Neutrophil (primary cell): Measurements from ENCODE around the gene PHC2.

Source experiments
- H3K27ac ChIP-seq: fragments of 200-600 bp; sonication (generic); 2 replicates; pipeline ENCODE4 v1.5.1; 2016; ENCODE audit warnings: mild to moderate bottlenecking, moderate library complexity
- H3K27me3 ChIP-seq: fragments of 200-600 bp; sonication (generic); 2 replicates; pipeline ENCODE4 v1.6.0; 2016; ENCODE audit warnings: mild to moderate bottlenecking
- H3K36me3 ChIP-seq: fragments of 200-600 bp; sonication (generic); 2 replicates; pipeline ENCODE4 v1.5.1; 2017
- H3K4me1 ChIP-seq, 2 experiments: fragments of 200-600 bp in 1 of 2; sonication (generic) in 1 of 2; 1 replicate in 1 of 2; 2 replicates in 1 of 2; pipeline versions ENCODE4 v1.5.1 to v1.6.1; 2013 to 2016; ENCODE audit warnings: low read depth in 1 of 2, low read length in 1 of 2, mild to moderate bottlenecking in 1 of 2, moderate library complexity in 1 of 2; ENCODE audit not compliant: control insufficient read depth in 1 of 2, insufficient read depth in 1 of 2
- H3K4me3 ChIP-seq, 2 experiments: fragments of 200-600 bp in 1 of 2; sonication (generic) in 1 of 2; 1 replicate in 1 of 2; 2 replicates in 1 of 2; pipeline ENCODE4 v1.5.1; 2013 to 2016; ENCODE audit warnings: low read depth in 1 of 2, low read length in 1 of 2, mild to moderate bottlenecking in 1 of 2, moderate library complexity in 1 of 2
- H3K9me3 ChIP-seq: fragments of 200-600 bp; sonication (generic); 2 replicates; pipeline ENCODE4 v1.5.1; 2016
- TF ChIP-seq, protein P1 (sequence below): fragments of 200-600 bp; sonication (generic); IDR thresholded peaks from 2 replicates; pipeline ENCODE4 v1.5.1; 2016; ENCODE audit warnings: antibody characterized with exemption

Gene PHC2

DNA sequence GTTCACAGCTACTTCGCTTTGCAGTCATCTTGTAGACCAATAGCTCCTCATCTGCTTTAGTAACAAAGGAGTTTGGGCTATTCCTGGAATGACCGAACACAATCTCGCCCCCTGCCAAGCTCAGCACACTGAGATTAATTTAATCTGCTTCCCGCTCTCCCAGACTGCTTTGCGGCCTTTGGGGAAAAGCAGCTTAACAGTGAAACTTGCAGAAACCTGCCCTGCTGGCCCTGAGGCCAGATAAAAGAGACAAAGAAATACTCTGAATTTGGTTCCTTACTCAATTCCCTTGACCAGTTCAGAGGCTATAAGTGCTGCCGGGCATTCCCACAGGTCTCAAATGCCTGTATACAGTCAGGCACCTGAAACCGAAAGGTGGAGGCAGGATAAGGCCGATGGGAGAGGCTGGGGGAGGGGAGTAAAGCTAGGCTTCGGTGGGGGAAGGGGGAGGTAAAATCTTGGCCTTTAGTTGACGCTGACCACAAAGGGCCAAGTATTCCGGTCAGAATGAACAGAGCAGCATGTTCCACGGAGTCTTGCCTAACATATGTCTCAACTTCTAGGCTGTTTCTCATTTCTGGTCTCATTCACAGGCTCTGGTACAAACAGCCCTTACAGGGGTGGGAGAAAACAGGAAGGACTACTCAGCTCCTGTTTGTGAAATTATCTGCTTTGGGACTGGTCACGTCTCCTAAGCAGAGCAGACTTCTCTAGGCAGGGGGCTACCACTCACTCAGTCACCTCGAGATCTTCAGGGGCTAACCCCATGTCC, 92.3 kb downstream of the PHC2 start:
- TF ChIP-seq, protein P1, sequence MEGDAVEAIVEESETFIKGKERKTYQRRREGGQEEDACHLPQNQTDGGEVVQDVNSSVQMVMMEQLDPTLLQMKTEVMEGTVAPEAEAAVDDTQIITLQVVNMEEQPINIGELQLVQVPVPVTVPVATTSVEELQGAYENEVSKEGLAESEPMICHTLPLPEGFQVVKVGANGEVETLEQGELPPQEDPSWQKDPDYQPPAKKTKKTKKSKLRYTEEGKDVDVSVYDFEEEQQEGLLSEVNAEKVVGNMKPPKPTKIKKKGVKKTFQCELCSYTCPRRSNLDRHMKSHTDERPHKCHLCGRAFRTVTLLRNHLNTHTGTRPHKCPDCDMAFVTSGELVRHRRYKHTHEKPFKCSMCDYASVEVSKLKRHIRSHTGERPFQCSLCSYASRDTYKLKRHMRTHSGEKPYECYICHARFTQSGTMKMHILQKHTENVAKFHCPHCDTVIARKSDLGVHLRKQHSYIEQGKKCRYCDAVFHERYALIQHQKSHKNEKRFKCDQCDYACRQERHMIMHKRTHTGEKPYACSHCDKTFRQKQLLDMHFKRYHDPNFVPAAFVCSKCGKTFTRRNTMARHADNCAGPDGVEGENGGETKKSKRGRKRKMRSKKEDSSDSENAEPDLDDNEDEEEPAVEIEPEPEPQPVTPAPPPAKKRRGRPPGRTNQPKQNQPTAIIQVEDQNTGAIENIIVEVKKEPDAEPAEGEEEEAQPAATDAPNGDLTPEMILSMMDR = no peak
- H3K9me3 ChIP-seq = no peaks in the 10 kb centered on the region
- peaks cover 100% of the 10 kb centered on the region in 2 experiments for H3K4me1 ChIP-seq
- H3K36me3 ChIP-seq = peaks cover 44% of the 10 kb centered on the region
- peak overlapping the region; percentile 52 to 60 for H3K4me3 ChIP-seq
- H3K27me3 ChIP-seq = no peaks in the 10 kb centered on the region
- peak overlapping the region; percentile 96 for H3K27ac ChIP-seq

DNA sequence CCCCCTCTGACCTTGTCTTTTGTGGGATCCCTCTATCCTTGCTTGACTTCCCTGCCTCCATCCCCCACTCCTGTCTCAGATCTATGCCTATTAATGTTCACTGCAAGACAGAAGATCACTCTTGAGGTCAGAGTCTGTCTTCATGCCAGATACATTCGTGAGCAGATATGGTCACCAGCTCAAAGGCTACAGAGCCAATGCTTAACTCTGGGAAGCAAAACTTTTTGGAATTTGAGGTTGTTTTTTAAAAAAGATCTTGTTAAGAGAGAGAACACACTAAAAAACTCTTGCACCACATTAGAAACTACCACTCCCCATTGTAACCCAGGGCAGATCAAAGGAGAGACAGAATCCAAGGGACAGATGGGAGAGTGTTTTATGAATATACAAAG, 92.9 kb downstream of the PHC2 start:
- H3K27me3 ChIP-seq = no peaks in the 10 kb centered on the region
- H3K9me3 ChIP-seq = no peaks in the 10 kb centered on the region
- TF ChIP-seq, protein P1 = no peak
- peaks cover 46% of the 10 kb centered on the region for H3K36me3 ChIP-seq
- peak overlapping the region; percentile 96 for H3K27ac ChIP-seq
- peaks cover 100% of the 10 kb centered on the region in 2 experiments for H3K4me1 ChIP-seq
- peak overlapping the region; percentile 52 to 60 for H3K4me3 ChIP-seq

DNA sequence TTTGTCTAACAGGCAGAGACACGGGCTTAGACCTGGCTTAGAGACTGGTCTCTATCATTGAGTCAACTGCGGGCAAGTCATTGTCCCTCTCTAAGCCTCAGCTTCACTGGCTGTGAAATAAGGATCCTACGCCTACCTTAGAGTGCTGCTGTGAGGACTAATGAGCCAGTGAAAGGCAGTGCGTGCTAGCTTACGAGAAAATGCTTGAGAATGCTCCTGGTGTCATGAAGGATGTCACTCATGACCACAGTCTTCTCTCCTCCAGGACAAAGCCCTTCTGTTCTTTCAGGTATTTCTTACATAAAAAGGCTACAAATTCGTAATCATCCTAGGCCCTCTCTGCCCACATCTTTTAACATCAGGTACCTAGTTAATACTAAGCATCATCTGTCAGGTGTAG, 93.5 kb downstream of the PHC2 start:
- Histone ChIP-seq H3K27ac (peak overlapping the region; percentile 96), H3K9me3 (no peaks in the 10 kb centered on the region), H3K4me3 (peak overlapping the region; percentile 52 to 60), H3K27me3 (no peaks in the 10 kb centered on the region), H3K4me1 (peaks cover 100% of the 10 kb centered on the region in 2 experiments), H3K36me3 (peaks cover 46% of the 10 kb centered on the region)
- TF ChIP-seq, protein P1 = no peak

DNA sequence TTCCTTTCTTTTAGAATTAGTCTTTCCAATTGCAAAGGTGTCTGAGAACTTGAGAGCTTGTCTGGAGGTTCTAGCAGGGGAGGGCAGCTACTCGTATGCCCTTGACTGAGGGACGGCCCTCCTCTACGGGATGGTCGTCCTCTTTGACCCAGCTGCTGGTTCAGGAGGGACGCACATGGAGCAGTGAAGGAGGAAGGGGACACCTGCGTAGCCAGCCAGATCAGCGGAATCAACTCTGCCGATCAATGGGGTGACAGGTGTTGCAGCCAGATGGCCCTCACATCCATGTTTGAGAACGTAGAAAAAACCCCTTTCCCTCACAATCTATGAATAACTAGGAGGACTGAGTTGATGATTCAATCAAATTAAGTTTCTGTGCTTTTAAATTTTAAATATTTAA, 94.3 kb downstream of the PHC2 start:
- H3K36me3 ChIP-seq = peaks cover 46% of the 10 kb centered on the region
- H3K4me3 ChIP-seq = peak overlapping the region; percentile 23 to 52
- no peaks in the 10 kb centered on the region for H3K27me3 ChIP-seq
- H3K27ac ChIP-seq = peak overlapping the region; percentile 96
- H3K9me3 ChIP-seq = no peaks in the 10 kb centered on the region
- H3K4me1 ChIP-seq = peaks cover 100% of the 10 kb centered on the region in 2 experiments
- TF ChIP-seq, protein P1 = no peak

DNA sequence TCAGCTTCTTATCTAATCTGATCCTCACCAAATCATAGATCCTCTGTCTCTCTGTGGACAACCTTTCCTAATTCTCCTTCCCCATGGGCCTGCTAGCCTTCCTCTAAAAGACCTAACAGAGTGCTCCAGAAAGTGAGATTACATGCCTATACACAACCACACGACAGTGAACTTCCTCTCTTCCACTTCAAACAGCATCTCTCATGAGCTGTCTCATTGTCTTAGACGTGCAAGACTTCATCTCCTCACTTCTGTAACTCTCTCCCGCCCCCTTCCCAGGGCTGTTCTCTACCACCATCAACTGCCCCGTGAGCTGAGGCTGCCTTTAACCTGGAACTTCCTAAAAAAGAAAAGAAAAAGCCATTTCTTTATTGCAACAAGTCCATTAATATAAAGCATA, 95.9 kb downstream of the PHC2 start:
- Histone ChIP-seq H3K4me3 (peak overlapping the region; percentile 39 to 56), H3K4me1 (peaks cover 97 to 99% of the 10 kb centered on the region in 2 experiments), H3K9me3 (no peaks in the 10 kb centered on the region), H3K36me3 (peaks cover 48% of the 10 kb centered on the region), H3K27me3 (no peaks in the 10 kb centered on the region), H3K27ac (peak overlapping the region; percentile 96)
- TF ChIP-seq, protein P1 = no peak
